Astrocyte of the spinal cord (primary cell): ENCODE results near the gene CSTB.

ENCODE experiments used
- DNase-seq: peaks from one replicate; pipeline ENCODE4 v3.0.0; 2011; ENCODE audit warnings: low read depth, low spot score
- H3K4me3 ChIP-seq: 2 replicates; pipeline ENCODE4 v1.5.1; 2011; ENCODE audit warnings: low read depth, mild to moderate bottlenecking, low read length, moderate library complexity
- CTCF ChIP-seq: IDR thresholded peaks from 2 replicates; pipeline ENCODE4 v1.5.1; 2012; ENCODE audit warnings: low read depth, mild to moderate bottlenecking, low read length, inconsistent platforms
- in situ Hi-C: cut with HindIII; loops from 2 replicates; pipeline ENCODE4 v1.10.0; 2017; ENCODE audit warnings: low sequenced_read_pairs

The CSTB gene

GRCh38 chr21:43752758-43753438 is 23.2 kb downstream of the CSTB start:
- no peak overlapping the region for H3K4me3 ChIP-seq
- no peak for TF ChIP-seq CTCF
- no peak for DNase-seq
- in situ Hi-C loops, result no loop called here

DNA sequence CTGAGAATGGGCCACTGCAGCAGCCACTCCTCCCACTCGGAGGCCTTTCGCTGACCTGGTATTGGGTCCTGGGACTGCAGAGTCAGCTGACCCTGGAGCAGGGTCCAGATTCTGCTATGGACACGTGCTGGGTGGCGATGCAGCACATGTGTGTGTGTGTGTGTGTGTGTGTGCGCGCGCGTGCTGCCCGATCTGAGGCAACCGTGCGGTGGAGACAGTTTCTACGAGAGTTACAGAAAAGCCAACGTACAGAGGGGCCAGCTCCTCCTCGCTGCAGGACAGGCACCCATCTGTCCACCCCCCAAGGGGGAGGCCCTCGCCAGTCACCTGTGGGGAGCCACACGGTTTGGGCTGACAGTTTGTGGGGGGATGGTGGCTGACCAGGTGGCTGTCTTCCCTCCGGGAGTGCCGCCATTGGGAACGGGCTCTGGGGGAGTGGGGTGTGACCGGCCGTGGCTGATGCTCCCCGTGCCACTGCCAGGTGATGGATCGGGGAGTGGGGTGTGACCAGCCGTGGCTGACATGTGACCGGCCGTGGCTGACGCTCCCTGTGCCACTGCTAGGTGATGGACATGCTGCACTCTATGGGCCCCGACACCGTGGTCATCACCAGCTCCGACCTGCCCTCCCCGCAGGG is 24.0 kb downstream of the CSTB start:
- no peak for TF ChIP-seq CTCF
- H3K4me3 ChIP-seq, result no peak overlapping the region
- in situ Hi-C loops, result no loop called here
- no peak for DNase-seq

DNA sequence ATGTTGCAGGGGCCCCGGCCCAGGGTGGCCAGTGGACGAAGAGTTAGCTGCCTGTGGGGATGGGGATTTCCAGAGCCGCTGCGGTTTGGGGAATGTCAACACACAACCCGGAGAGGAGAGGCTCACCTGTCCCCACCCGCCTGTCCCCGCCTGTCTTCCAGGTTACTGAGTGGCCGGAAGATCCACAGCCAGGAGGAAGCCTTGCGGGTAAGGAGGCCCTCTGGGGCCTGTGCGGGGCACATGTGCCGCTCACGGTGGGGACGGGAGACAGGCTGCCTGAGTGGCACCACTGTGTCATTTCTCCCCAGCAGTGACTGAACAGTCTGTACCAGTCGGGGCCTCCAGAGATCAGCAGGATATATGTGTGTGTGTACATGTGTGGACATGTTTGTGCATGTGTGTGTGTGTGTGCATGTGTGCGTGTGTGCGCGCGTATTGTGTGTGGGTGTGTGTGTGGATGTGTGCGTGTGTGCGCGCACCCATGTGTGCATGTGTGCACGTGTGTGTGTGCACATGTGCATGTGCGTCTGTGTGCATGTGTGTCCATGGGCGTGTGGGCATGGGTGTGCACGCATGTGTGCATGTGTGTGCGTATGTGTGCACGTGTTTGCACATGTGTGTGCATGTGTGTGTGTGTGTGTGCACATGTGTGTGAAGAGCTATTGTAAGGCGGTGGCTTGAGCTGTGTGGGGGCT is 25.6 kb downstream of the CSTB start:
- in situ Hi-C loops, result no loop called here
- DNase-seq, result no peak
- TF ChIP-seq CTCF, result no peak
- no peak overlapping the region for H3K4me3 ChIP-seq

- H3K4me3 ChIP-seq, result no peak overlapping the region
- in situ Hi-C loops, result no loop called here
- TF ChIP-seq CTCF, result no peak
- DNase-seq, result no peak
Measured at GRCh38 chr21:43749651-43750262, 26.4 kb downstream of the CSTB start.

- in situ Hi-C loops, result no loop called here
- no peak overlapping the region for H3K4me3 ChIP-seq
Measured at GRCh38 chr21:43748622-43749021, 27.5 kb downstream of the CSTB start.

More at GRCh38 chr21:43748622-43749021, 27.5 kb downstream of the CSTB start:
- no peak for DNase-seq
- no peak for TF ChIP-seq CTCF
